Measurements from ENCODE around the gene TMF1. TPM values are rescaled to one million over a fixed set of nuclear protein-coding genes. Genes with fewer than 3 reads are reported as not detected.

The TMF1 gene
- total RNA-seq, 2 experiments from 2014 or later = 38.9 to 42.1 TPM

- ATAC-seq = no peak
- no peak for DNase-seq
- no peak overlapping the region for H3K4me3 Mint-ChIP-seq
- no peaks in the 10 kb centered on the region for H3K27me3 Mint-ChIP-seq
- H3K27ac Mint-ChIP-seq = no peak overlapping the region
- H3K4me1 Mint-ChIP-seq (ENCODE audit: low read depth) = peaks cover 10% of the 10 kb centered on the region
- no peaks in the 10 kb centered on the region for H3K9me3 Mint-ChIP-seq
- intact Hi-C loops (cut with micrococcal nuclease) = no loop called here
- peaks cover 11% of the 10 kb centered on the region for H3K36me3 Mint-ChIP-seq (ENCODE audit: low read depth)
- ChIA-PET POLR2A (interaction anchor here (0.6 kb wide), 1 partner anchor 36 kb away, joined by 3 read pairs; no protein-coding TSS in a partner anchor), CTCF (interaction anchor here (0.9 kb wide), 1 partner anchor 10 kb away, joined by 3 read pairs; no protein-coding TSS in a partner anchor)
- no peak for TF ChIP-seq CTCF (IDR thresholded peaks at IDR 0.05)
Measured at GRCh38 chr3:69008980-69009379, 43.2 kb downstream of the TMF1 start.

GRCh38 chr3:69005791-69006482, 46.2 kb downstream of the TMF1 start:
- Mint-ChIP-seq H3K4me1 (ENCODE audit: low read depth) (no peaks in the 10 kb centered on the region), H3K4me3 (no peak overlapping the region), H3K9me3 (no peaks in the 10 kb centered on the region), H3K27ac (no peak overlapping the region), H3K36me3 (ENCODE audit: low read depth) (peaks cover 15% of the 10 kb centered on the region), H3K27me3 (no peaks in the 10 kb centered on the region)
- ATAC-seq (no peak), DNase-seq (no peak)
- TF ChIP-seq CTCF (IDR thresholded peaks at IDR 0.05) = no peak
- intact Hi-C loops (cut with micrococcal nuclease) = no loop called here
- ChIA-PET CTCF (no interaction called here), POLR2A (no interaction called here)

GRCh38 chr3:69005071-69005790, 46.9 kb downstream of the TMF1 start:
- H3K27me3 Mint-ChIP-seq = no peaks in the 10 kb centered on the region
- no peak for DNase-seq
- no peak overlapping the region for H3K4me3 Mint-ChIP-seq
- ChIA-PET POLR2A (no interaction called here), CTCF (no interaction called here)
- ATAC-seq = no peak
- H3K36me3 Mint-ChIP-seq (ENCODE audit: low read depth) = peaks cover 15% of the 10 kb centered on the region
- no peak for TF ChIP-seq CTCF (IDR thresholded peaks at IDR 0.05)
- H3K9me3 Mint-ChIP-seq = no peaks in the 10 kb centered on the region
- intact Hi-C loops (cut with micrococcal nuclease) = no loop called here
- no peak overlapping the region for H3K27ac Mint-ChIP-seq
- no peaks in the 10 kb centered on the region for H3K4me1 Mint-ChIP-seq (ENCODE audit: low read depth)

- CTCF ChIA-PET = no interaction called here
- H3K4me3 Mint-ChIP-seq = no peak overlapping the region
- H3K9me3 Mint-ChIP-seq = no peaks in the 10 kb centered on the region
- H3K4me1 Mint-ChIP-seq (ENCODE audit: low read depth) = no peaks in the 10 kb centered on the region
- POLR2A ChIA-PET = no interaction called here
- no peak for DNase-seq
- H3K27ac Mint-ChIP-seq = no peak overlapping the region
- ATAC-seq = no peak
- intact Hi-C loops (cut with micrococcal nuclease) = no loop called here
- H3K27me3 Mint-ChIP-seq = no peaks in the 10 kb centered on the region
- TF ChIP-seq CTCF (IDR thresholded peaks at IDR 0.05) = no peak
- H3K36me3 Mint-ChIP-seq (ENCODE audit: low read depth) = peaks cover 15% of the 10 kb centered on the region
Measured at GRCh38 chr3:69004138-69004537, 48.0 kb downstream of the TMF1 start.

GRCh38 chr3:68999605-69000004, 52.5 kb downstream of the TMF1 start:
- no peaks in the 10 kb centered on the region for H3K9me3 Mint-ChIP-seq
- no peaks in the 10 kb centered on the region for H3K27me3 Mint-ChIP-seq
- ATAC-seq (no peak), DNase-seq (no peak)
- no peak overlapping the region for H3K4me3 Mint-ChIP-seq
- CTCF ChIA-PET = interaction anchor here (1.6 kb wide), 1 partner anchor 28 kb away, joined by 5 read pairs; no protein-coding TSS in a partner anchor
- POLR2A ChIA-PET = no interaction called here
- H3K4me1 Mint-ChIP-seq (ENCODE audit: low read depth) = peaks cover 6% of the 10 kb centered on the region
- intact Hi-C loops (cut with micrococcal nuclease) = no loop called here
- no peak for TF ChIP-seq CTCF (IDR thresholded peaks at IDR 0.05)
- no peak overlapping the region for H3K27ac Mint-ChIP-seq
- H3K36me3 Mint-ChIP-seq (ENCODE audit: low read depth) = peaks cover 29% of the 10 kb centered on the region

Data from activated CD8-positive, alpha-beta T cell treated with anti-CD3 and anti-CD28 coated beads for 36 hours (primary cell).